Choroid plexus epithelial cell (primary cell): ENCODE data around the gene ADD3.

Source experiments
- DNase-seq: peaks from one replicate; pipeline ENCODE4 v3.0.0-alpha.2; 2010; ENCODE audit warnings: low read depth
- H3K4me3 ChIP-seq: 2 replicates; pipeline ENCODE4 v1.5.1; 2011; ENCODE audit warnings: low read depth, mild to moderate bottlenecking, control low read depth, low read length, moderate library complexity
- TF ChIP-seq, protein P1 (sequence below): conservative IDR thresholded peaks from 2 replicates; pipeline ENCODE4 v1.5.1; 2011; ENCODE audit warnings: low read depth, mild to moderate bottlenecking, control low read depth, inconsistent platforms, low read length, moderate library complexity

The ADD3 gene

DNA sequence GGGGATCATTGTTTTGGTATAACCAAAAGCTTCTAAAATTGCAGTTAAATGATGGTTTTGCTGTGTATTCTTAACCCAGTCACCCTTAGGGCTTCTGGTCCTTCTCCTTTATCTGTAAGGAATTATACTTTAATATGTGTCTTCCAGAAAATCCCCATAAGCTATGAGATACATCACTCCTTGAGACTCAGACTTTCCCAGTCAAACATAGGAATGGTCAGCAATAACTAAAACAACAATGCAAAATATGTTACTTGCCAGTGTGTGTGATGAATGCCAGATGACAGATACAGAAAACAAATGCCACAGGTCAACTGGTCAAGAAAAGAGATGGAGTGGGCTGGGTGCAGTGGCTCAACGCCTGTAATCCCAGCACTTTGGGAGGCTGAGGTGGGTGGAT, 10.1 kb downstream of the ADD3 start:
- TF ChIP-seq, protein P1, sequence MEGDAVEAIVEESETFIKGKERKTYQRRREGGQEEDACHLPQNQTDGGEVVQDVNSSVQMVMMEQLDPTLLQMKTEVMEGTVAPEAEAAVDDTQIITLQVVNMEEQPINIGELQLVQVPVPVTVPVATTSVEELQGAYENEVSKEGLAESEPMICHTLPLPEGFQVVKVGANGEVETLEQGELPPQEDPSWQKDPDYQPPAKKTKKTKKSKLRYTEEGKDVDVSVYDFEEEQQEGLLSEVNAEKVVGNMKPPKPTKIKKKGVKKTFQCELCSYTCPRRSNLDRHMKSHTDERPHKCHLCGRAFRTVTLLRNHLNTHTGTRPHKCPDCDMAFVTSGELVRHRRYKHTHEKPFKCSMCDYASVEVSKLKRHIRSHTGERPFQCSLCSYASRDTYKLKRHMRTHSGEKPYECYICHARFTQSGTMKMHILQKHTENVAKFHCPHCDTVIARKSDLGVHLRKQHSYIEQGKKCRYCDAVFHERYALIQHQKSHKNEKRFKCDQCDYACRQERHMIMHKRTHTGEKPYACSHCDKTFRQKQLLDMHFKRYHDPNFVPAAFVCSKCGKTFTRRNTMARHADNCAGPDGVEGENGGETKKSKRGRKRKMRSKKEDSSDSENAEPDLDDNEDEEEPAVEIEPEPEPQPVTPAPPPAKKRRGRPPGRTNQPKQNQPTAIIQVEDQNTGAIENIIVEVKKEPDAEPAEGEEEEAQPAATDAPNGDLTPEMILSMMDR = no peak
- no peak overlapping the region for H3K4me3 ChIP-seq
- no peak for DNase-seq

DNA sequence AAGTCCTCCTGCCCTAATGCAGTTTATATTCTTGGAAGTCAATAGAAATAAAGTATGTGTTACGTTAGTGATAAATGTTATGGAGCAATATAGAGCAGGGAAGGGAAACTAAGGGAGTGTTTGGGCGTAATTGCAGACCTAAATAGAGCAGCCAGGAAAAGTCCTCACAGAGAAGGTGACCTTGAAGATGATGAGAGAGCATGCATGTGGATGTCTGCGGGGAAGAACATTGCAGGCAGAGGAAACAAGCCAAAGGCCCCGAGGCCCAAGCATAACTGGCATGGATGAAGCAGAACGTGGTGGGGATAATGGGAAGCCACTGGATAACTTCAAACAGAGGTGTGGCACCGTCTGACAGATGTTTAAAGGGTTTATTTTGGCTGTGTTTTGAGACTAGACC, 12.5 kb downstream of the ADD3 start:
- TF ChIP-seq, protein P1 = no peak
- DNase-seq = no peak
- H3K4me3 ChIP-seq = no peak overlapping the region

DNA sequence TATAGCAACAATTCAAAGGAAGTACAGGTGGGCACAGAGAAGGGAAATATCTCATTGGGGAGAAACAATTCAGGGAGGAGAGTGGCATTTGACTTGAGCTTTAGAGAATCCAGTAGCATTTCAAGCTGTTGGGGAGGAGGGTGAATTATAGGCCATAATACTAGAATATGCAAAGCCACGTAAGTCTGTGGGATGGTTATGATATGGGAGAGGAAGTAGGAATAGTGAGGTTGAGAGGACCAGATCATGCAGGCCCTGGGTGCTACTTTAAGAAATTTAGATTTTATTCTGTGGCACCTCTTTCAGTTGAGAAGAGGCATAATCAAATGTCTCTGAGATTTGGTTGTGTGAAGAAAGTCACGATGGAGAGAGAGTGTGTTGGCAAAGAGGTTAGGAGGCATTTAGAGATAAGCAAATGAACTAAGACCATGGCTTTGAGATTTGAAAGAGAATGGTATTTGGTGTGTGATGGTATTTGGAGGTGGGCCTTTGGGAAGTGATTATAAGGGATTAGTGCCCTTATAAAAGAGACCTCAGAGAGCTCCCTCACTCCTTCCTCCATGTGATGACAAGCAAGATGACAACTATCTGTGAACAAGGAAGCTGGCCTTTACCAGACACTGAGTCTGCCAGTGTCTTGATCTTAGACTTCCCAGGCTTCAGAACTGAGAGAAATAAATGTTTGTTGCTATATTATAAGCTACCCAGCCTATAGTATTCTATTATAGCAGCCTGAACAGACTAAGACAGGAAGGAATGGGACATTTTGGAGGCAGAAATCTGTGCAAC, 15.1 kb downstream of the ADD3 start:
- TF ChIP-seq, protein P1 = no peak
- no peak overlapping the region for H3K4me3 ChIP-seq
- no peak for DNase-seq

DNA sequence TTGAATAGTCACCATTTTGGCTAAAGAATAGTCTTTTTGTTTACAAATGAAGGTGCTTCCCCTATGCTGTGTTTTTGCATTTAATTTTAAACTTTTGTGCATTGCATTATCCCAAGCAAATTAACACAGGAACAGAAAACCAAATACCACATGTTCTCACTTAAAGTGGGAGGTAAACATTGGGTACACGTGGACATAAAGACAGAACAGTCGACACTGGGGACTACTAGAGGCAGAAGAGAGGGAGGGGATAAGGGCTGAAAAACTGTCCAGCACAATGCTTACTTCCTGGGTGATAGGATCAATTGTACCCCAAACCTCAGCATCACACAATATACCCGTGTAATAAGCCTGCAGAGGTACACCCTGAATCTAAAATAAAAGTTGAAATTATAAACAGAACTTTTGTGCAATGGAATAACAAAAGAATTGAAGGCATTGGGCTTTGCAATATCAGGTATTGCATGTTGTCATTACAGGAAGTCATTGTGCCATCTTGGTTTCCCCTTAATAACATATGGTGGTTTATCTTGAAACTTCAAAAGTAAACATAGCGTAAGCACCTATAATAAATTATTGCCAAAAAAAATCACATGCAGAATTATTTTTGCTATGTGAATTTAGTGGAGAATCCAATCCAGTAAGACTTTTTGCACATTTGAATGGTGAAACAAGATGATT, 16.1 kb downstream of the ADD3 start:
- no peak overlapping the region for H3K4me3 ChIP-seq
- DNase-seq = no peak
- TF ChIP-seq, protein P1 = no peak

DNA sequence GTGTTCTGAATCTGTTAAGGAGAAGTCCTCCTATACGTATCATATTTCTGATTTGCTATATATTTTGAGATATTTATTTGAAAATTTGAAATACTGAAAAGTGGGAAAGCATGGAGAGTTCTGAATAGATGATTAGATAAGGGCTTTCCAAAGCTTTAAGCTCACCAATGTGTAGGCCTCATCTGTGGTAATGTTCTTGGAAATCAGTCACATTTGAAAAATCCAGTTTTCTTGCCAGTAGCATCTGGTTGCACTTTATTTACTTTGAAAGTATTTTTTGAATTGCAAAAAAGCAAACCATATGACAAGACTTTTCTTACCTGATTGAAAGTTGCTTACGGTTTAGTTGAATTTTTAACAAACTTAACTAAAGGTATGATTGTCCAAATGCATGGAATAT, 21.7 kb downstream of the ADD3 start:
- TF ChIP-seq, protein P1 = no peak
- no peak overlapping the region for H3K4me3 ChIP-seq
- DNase-seq = no peak

DNA sequence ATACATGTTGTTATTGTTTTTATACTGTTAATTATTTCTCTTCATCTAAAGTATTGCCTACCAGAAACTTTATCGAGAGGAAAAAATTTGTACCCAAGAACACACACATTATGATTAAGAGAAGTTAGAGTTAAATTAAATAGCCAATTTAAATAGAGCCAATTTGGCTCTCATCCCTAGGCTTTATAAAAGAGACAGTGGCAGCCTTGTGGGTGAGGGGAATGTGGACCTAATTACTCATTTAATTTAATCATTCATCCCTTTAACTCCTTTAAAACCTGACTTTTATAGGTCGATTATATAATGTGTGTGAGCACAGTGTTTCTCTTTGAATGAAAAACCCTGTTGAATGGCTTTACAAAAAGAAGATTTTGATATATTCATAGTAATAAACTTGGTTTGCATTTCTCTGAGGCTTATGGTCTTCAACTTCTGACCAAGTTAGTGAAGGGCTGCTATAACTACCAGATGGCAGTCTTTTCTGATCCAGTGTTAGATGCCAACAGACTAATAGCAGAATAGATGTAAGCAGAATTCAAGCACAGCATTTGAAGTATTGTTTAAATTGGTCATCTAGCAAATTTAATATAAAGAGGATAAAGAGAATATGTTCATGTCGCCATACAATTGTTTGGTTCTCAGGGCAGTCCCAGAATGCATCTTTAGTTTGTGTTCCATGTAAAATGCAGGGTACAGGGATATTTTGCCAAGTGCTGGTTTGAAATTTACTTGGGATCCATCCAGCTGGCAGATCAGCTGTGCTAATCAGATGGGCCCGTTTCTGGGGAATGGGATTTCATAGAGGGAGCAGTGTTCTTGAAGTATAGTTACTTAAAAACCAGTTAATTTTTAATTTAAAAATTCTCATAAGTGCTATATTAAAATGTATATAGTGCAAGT, 25.3 kb downstream of the ADD3 start:
- H3K4me3 ChIP-seq = no peak overlapping the region
- DNase-seq = no peak
- TF ChIP-seq, protein P1 = no peak
